DND-41 (cell line): ENCODE measurements around the gene CBARP.

Experiments used
- ATAC-seq: fragments of 200-7000 bp; cut with Tn5 transposase; 3 replicates; pipeline ENCODE4 v1.9.1; 2021; ENCODE audit warnings: low read depth; ENCODE audit not compliant: insufficient read depth
- DNase-seq: peaks from one replicate; pipeline ENCODE4 v3.0.0-alpha.2; 2020
- H2AFZ ChIP-seq: 2 replicates; pipeline ENCODE4 v1.6.0; 2012; ENCODE audit warnings: low read depth, low read length
- H3K27ac ChIP-seq: 2 replicates; pipeline ENCODE4 v1.5.1; 2012; ENCODE audit warnings: low read length, inconsistent platforms
- H3K27me3 ChIP-seq: fragments of 200-600 bp; sonication (generic); 2 replicates; pipeline ENCODE4 v1.6.0; 2012; ENCODE audit warnings: low read length, mild to moderate bottlenecking, inconsistent platforms; ENCODE audit not compliant: insufficient read depth, poor library complexity
- H3K36me3 ChIP-seq: 2 replicates; pipeline ENCODE4 v1.5.1; 2012; ENCODE audit warnings: low read length, inconsistent platforms; ENCODE audit not compliant: insufficient read depth
- H3K4me1 ChIP-seq: 2 replicates; pipeline ENCODE4 v1.5.1; 2012; ENCODE audit warnings: mild to moderate bottlenecking, low read length; ENCODE audit not compliant: insufficient read depth
- H3K4me2 ChIP-seq: 2 replicates; pipeline ENCODE4 v1.6.0; 2012; ENCODE audit warnings: mild to moderate bottlenecking, moderate library complexity, low read length, inconsistent platforms; ENCODE audit not compliant: insufficient read depth
- H3K4me3 ChIP-seq, 2 experiments: fragments of 200-600 bp in 1 of 2; shearing (Covaris generic) in 1 of 2; 2 replicates each; pipeline ENCODE4 v1.5.1; 2012 to 2016; ENCODE audit warnings: inconsistent platforms in 2 of 2, low read length in 2 of 2, mild to moderate bottlenecking in 2 of 2, low read depth in 1 of 2, moderate library complexity in 1 of 2
- H3K79me2 ChIP-seq: 2 replicates; pipeline ENCODE4 v1.6.0; 2012; ENCODE audit warnings: low read length, inconsistent platforms; ENCODE audit not compliant: insufficient read depth
- H3K9ac ChIP-seq: 2 replicates; pipeline ENCODE4 v1.6.0; 2012; ENCODE audit warnings: low read depth, mild to moderate bottlenecking, inconsistent platforms, low read length, moderate library complexity
- H3K9me3 ChIP-seq: 2 replicates; pipeline ENCODE4 v1.5.1; 2012; ENCODE audit warnings: low read length, moderate library complexity, mild to moderate bottlenecking, inconsistent platforms; ENCODE audit not compliant: insufficient read depth, severe bottlenecking
- H4K20me1 ChIP-seq: 2 replicates; pipeline ENCODE4 v1.6.0; 2012; ENCODE audit warnings: low read length; ENCODE audit not compliant: insufficient read depth
- CTCF ChIP-seq: IDR thresholded peaks from 2 replicates; pipeline ENCODE4 v1.5.1; 2012; ENCODE audit warnings: borderline replicate concordance, low read length, moderate library complexity, mild to moderate bottlenecking; ENCODE audit not compliant: poor library complexity, severe bottlenecking; ENCODE audit errors: extremely low read depth
- EZH2 ChIP-seq: IDR thresholded peaks from 3 replicates; pipeline ENCODE4 v1.6.1; 2012; ENCODE audit warnings: borderline replicate concordance, low read depth, mild to moderate bottlenecking, moderate library complexity, low read length, inconsistent platforms; ENCODE audit not compliant: severe bottlenecking

The CBARP gene

GRCh38 chr19:1256646-1257474 lies 19.1 kb upstream of the CBARP start:
- H3K4me1 ChIP-seq, result peaks cover 85% of the 10 kb centered on the region
- ATAC-seq (no peak), DNase-seq (no peak)
- no peak overlapping the region for H3K9ac ChIP-seq
- peaks cover 51% of the 10 kb centered on the region for H3K36me3 ChIP-seq
- H3K27ac ChIP-seq, result no peak overlapping the region
- H2AFZ ChIP-seq, result no peak overlapping the region
- peaks cover 36% of the 10 kb centered on the region for H3K79me2 ChIP-seq
- no peak overlapping the region for H3K4me3 ChIP-seq
- no peaks in the 10 kb centered on the region for H3K27me3 ChIP-seq
- no peak for TF ChIP-seq EZH2
- no peak for TF ChIP-seq CTCF
- no peak overlapping the region for H3K4me2 ChIP-seq
- H4K20me1 ChIP-seq, result peaks cover 47% of the 10 kb centered on the region
- no peaks in the 10 kb centered on the region for H3K9me3 ChIP-seq

- ATAC-seq (no peak), DNase-seq (no peak)
- Histone ChIP-seq H3K27ac (no peak overlapping the region), H3K9ac (no peak overlapping the region), H4K20me1 (peaks cover 55% of the 10 kb centered on the region), H3K9me3 (no peaks in the 10 kb centered on the region), H2AFZ (no peak overlapping the region), H3K36me3 (peaks cover 57% of the 10 kb centered on the region), H3K4me1 (peaks cover 83% of the 10 kb centered on the region), H3K79me2 (peaks cover 48% of the 10 kb centered on the region), H3K27me3 (no peaks in the 10 kb centered on the region), H3K4me2 (no peak overlapping the region), H3K4me3 (no peak overlapping the region)
- TF ChIP-seq CTCF (no peak), EZH2 (no peak)
Measured at GRCh38 chr19:1255186-1256161, 17.7 kb upstream of the CBARP start.

- Histone ChIP-seq H3K4me2 (no peak overlapping the region), H3K27ac (no peak overlapping the region), H3K4me1 (peaks cover 75% of the 10 kb centered on the region), H3K27me3 (no peaks in the 10 kb centered on the region), H2AFZ (no peak overlapping the region), H3K79me2 (peaks cover 55% of the 10 kb centered on the region), H3K4me3 (no peak overlapping the region), H3K9me3 (no peaks in the 10 kb centered on the region), H4K20me1 (peaks cover 55% of the 10 kb centered on the region), H3K36me3 (peaks cover 57% of the 10 kb centered on the region), H3K9ac (no peak overlapping the region)
- DNase-seq, result no peak
- TF ChIP-seq EZH2 (no peak), CTCF (no peak)
- ATAC-seq, result no peak
Measured at GRCh38 chr19:1254530-1255185, 16.9 kb upstream of the CBARP start.
